Occipital lobe (tissue), 2 donors: ENCODE data around the gene DNAJB7. TPM values are rescaled to one million over a fixed set of nuclear protein-coding genes. Genes with fewer than 3 reads are reported as not detected.
A peak's percentile ranks its signal among the peaks of the same experiment; 100 is the strongest.
"Not testable (repeated sequence)": the region's sequence is repeated elsewhere in the genome, so short reads cannot be mapped to it uniquely, and the experiment has no call there.

Experiments
- DNase-seq: peaks from one replicate; lab custom pipeline; 2025; lab: John Stamatoyannopoulos, UW
- total RNA-seq: library from RNA; depleted of rRNA; stranded (reverse); fragments of >200 nt; gene quantifications from one replicate; pipeline ENCODE4 v1.2.3, GENCODE V29; 2014

Gene DNAJB7
- total RNA-seq = not detected

DNA sequence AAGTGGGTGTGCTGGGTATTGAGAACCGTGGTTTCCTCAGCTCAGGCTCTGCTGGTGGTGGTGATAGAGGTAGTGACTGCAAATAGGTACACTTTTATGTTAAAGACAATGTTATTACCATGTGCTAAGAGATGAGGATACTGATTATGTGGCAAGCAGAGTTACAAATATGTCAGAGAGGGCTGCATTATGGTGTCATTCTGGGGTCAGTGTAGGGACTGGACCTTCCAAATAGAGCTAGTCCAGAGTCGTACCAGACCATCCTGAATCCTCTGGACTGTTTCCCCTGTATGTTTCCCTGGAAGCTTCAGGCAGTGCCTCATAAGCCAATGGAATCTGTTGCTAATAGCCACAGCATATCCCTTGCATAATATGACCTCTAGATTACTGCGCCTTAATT is at the start of gene DNAJB7:
TSS of gene DNAJB7 (minus strand) at position 101 of the 400 bp plus-strand sequence. CDS start 119 bp downstream, outside the sequence.
- DNase-seq = no peak

DNA sequence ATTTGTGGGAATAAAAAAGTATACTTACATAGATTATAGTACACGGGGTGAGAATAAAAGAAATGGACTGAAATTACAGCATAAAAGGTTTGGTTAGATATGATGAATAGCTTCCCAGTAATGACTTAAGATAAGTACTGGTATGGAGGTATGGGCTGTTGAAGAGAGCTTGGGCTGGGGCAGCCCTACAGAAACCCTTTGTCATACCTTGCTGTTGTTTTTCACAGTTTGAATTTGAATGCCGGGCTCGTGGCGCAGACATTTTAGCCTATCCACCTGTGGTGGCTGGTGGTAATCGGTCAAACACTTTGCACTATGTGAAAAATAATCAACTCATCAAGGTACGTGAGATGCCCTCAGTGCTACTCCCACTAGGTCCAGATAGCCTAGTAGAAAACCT is 47.0 kb upstream of the DNAJB7 start:
- DNase-seq = no peak

DNA sequence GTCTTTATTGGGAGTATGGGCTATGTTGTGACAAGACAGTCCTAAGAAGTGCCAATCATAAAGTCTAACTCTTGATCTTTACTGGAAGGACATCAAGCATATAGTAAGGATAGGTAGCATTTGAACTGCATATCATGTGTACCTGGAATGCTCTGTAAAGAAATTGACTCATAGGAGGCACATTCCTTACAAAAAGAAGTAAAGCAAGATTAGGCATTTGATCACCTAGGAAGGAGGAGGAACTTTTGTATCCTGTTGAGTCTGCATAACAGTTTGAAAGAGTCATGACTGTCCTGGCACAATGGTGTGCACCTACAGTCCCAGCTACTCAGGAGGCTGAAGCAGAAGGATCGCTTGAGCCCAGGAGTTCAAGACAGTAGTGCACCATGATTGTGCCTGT is 42.2 kb upstream of the DNAJB7 start:
- no peak for DNase-seq

DNA sequence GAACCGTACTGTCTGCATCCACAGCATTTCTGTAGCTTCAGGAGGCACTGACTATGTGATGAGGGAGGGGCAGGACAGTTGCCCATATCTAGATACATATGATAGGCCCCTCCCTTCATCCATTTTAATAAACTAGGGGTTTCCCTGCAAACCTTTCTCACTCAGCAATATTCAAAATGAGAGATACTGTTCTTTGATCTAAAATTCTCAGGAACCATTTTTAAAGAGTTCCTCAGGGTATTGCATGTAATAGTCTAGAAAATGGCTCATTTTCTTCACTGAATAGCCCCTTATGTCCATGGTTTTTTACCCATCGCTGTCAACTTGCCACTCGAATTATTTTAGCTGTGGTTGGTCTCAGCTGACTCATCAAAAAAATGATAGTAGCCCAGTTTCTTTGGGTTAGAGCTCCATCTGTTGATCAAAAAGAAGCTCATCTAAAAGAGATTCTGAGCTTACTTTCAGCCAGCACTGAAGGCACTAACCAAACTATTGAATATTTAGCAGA is 37.0 kb upstream of the DNAJB7 start:
- DNase-seq = no peak

DNA sequence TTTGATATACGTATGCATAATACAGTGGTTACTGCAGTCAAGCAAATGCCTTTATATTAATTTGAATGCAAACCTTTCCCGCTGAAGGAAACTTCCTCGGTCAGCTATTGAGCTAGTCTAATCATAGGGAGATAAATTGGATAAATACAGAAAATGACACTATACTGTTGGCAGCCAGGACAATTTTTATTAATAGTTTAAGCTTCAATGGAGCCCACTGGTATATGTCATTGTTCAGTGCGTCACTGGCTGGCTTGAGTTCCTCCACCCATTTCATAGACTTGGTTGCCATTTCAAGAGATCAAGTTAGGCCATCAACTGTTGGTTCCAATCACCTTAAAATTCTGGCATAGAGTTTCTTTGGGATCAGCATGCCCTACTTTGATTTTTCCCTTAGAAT is 32.5 kb upstream of the DNAJB7 start:
- DNase-seq = no peak

DNA sequence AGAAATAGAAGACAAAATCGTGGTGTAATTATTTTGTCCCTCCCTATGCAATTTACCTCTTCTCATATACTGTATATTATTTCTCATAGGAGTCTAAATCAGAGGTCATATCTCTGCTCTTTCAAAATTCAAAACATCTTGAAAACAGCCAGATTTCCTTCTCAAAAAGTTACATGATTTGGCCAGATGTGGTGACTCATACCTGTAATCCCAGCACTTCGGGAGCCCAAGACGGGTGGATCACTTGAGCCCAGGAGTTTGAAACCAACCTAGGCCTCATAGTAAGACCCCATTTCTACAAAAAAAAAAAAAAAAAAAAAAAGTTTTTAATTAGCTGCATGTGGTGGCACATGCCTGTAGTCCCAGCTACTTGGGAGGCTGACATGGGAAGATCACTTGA is 29.0 kb upstream of the DNAJB7 start:
- no peak for DNase-seq

DNA sequence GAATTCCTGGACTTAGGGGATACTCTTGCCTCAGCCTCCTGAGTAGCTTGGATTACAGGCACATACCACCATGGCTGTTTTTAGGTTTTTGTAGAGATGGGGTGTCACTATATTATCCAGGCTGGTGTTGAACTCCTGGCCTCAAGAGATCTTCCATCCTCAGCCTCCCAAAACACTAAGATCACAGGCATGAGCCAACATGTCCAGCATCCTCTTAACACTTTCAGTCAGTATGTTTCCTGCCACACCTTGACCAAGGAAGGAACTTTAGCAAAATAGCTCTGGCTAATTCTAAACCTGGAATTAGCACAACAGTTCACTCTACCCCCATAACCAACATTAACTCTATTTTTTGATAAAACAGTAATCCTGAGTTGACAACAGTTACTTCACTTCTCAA is 27.2 kb upstream of the DNAJB7 start:
- DNase-seq = no peak

DNA sequence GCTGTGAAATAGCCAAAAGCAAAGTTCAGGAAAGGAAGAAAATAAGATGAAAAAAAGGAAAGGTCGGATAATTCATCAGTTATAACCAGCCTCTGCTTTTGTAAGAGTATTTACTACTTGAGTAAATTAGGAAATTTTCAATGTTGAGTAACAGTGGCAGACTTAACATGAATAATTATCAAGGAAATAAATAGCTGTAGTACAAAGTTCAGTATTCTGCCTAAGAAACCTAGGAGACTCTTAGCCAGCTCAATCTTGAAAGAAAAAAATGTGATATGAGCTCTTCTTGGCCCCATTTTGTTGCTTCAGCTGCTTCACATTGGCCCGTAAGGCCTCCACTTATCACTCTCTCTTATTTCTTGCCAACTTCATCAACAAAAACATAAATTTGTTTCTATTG is 17.0 kb upstream of the DNAJB7 start:
- DNase-seq = no peak

DNA sequence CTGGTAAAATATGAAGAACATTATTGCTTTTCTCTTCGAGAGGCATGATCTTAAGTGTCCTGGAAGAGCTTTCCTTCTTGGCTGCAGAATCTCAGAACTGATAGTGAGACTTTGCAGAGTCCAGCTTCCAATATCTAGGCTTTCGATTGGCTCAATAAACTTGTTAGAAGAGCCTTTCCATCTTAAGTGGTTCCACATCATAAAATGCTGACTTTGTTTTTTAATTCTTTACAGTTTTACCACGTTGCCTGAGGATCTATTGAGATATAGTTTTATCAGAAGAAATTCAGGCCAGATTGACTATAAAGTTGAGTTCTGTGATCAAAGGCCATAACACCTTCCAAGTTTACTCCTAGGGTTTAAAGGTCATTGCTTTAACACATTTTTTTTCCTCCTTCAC is 15.6 kb upstream of the DNAJB7 start:
- no peak for DNase-seq

DNA sequence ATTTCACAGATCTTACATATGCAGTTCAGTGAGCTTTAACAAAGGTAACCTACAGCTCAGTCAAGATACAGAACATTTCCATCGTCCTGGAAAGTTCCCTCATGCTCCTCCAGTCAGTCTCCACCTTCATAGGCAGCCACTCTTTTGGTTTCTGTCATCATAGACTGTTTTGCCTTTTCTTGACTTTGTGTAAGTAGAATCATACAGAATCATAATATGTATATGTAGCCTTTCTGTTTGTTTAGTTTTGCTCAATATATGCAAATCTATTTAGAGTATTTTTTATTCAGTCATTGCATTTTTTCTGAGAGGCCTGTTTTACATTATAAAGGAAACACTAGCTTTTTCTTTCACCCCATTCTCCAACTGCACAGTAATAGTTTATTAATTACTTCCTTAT is 15.0 kb upstream of the DNAJB7 start:
- DNase-seq = no peak

DNA sequence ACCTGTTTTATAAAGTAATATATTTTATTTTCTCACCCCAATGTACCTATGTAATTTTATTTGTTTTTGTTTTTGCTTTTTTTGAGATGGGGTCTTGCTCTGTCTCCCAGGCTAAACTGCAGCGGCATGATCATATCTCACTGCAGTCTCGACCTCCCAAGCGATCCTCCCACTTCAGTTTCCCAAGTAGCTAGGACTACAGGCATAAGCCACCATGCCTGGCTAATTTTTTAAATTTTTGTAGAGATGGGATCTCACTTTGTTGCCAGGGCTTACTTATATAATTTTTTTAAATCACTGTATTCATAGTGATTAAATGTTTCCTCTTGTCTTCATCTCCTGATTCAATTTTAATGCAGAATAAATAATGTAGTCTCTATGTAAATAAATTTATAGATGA is 13.2 kb upstream of the DNAJB7 start:
- no peak for DNase-seq

DNA sequence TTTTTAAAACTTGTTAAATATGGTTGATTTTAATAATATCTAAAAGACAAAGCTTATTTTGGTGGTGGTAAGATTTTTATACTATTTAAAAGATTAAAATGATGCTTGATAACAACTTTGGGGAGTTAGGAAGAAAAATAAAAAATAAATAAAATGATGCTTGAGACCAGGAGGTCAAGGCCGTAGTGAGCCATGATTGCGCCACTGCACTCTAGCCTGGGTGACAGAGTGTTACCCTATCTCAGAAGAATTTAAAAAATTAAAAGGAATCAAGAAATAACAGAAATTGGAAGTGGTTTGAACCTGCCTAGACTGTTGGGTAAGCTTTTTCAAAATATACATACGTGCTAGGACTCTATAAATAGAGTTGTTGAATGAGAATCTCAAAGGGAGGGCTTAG is 12.1 kb upstream of the DNAJB7 start:
- no peak for DNase-seq

DNA sequence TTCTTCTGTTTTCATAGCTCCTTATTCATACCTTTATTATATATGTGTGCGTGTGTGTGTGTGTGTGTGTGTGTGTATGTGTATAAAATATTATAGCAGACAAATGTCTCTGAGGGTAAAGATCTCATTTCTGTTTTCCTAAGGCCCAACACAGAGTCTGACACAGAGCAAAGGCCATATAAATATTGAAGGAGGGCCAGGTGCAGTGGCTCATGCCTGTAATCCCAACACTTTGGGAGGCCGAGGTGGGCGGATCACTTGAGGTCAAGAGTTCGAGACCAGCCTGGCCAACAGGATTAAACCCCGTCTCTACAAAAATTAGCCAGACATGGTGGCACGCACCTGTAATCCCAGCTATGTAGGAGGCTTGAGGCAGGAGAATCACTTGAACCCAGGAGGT is 6.5 kb upstream of the DNAJB7 start:
- DNase-seq = not testable (repeated sequence)

DNA sequence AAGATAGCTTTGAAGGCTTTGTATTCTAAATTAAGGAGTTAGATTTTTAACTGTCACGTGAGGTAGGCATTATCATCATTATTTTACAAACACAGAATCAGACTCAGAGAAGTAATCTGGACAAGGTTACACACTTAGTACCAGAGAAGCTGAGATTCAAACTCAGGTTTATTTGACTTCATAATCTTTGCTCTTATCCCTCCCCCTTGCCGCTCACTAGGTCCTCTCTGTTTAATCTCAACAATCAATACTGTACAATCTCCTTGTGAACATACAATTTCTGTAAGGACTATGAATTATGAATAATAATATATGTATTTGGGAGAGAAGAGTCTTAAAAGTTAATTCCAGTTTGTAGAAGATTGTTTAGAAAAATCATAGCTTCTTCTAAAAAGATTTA is 5.2 kb upstream of the DNAJB7 start:
- DNase-seq = no peak

DNA sequence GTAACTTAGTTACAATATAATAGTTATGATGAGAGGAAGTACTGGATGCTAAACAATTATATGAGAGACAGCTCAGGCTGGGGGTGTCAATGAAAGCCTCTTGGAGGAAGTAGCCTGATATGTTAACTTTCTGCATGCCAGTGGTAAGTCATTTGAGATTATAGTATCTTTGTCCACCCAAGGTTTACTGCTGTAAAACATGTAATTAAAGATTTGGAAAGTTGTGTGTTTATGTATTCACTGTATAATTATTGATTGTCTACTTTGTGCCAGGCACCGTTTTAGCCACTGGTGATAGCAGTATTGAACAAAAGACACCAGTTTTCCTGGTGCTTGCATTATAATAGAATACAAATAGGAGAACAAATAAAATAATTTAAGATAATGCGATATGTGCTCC is 624 bp upstream of the DNAJB7 start:
- no peak for DNase-seq

DNA sequence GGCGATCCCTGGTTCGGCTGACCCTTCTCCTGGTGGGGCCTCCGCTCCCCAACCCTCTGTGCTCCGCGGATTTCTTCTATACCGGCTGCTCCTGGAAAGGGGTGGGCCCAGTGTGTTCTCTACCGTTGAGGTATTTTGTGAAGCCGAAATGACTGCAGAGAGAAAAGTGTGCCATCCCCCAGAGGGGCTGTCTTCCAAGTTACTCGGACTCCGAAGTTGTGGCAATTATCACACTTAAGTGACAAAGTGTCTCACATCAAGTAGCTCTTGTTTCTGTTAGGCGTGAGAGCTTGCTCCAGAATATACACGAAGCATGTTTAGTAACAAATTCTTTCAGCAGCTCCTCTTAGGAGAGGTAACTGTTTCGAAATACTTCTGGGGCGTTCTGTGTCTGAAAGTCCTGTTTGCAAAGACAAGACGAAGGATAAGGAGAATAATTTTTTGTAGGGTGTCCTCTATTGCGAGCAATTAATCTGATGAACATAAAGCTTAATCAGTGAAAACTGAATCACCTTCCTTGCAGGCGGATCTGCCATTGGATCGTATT is 4.5 kb downstream of the DNAJB7 start:
- DNase-seq = no peak

DNA sequence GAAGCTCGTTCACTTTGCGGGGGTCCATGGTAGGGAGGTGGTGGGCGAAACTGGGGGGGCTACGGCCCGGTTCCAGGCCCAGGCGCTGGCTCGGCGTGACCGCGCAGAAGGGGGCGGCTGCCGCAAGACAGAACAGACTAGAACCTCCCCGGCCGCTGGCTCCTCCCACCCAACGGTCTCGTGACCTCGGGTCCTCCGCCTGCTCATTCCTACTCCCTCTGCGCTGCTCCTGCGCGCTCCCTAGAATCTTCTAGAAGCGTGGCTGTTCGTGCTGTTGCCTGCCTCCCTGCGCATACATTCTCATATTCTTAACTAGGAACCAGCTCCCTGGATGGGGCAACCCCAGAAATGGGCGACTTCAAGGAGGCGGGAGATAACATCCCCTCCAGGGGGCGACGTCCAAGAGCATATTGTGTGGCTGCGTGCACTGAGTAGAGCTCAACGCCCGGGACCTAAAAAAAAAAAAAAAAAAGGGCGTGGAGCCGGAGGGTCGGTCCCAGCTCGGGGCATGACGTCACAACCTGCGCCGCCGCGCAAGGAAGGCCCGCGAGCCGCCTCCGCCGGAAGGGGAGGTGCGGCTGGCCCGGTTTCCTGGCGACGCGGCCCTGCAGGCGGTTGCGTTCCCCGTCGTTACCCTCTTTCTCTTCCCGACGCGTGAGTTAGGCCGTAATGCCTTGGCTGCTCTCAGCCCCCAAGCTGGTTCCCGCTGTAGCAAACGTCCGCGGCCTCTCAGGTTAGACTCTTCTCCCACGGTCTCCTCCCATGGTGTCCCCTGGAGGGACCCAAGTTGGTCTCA is 5.2 kb downstream of the DNAJB7 start, which contains the start of the genes ST13 and XPNPEP3:
TSS of gene ST13 (minus strand) at position 127 of the 796 bp plus-strand sequence. CDS start at position 28, 99 bp downstream.
TSS of gene XPNPEP3 (plus strand) at position 636 of the 796 bp plus-strand sequence. CDS start at position 670, 34 bp downstream.
- DNase-seq = peak; percentile 92

DNA sequence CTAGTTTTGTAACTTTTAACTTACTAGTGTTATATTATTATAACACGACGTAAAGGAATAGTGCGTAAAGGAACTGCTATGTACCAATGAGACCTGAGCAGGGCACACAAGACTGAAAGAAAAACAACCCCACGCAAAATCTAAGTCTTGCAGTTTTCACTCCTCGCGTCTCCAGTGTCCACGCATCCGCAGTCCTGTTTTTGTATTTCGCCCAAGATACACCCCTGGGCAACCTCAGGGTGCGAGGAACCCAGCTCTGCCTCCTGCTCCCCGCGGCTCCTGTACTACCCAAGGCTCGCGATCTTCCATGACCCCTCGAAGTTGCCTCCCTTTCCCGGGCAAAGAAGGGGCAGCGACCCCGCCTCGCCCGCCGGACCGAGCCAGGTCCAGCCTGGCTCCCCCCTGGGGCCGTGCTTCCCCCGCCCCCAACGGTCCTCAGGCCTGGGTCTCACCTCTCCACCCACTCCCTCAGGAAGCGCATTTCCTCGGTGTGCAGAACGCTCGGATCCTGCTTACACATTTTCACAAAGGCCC is 5.9 kb downstream of the DNAJB7 start:
- DNase-seq = peak; percentile 14

DNA sequence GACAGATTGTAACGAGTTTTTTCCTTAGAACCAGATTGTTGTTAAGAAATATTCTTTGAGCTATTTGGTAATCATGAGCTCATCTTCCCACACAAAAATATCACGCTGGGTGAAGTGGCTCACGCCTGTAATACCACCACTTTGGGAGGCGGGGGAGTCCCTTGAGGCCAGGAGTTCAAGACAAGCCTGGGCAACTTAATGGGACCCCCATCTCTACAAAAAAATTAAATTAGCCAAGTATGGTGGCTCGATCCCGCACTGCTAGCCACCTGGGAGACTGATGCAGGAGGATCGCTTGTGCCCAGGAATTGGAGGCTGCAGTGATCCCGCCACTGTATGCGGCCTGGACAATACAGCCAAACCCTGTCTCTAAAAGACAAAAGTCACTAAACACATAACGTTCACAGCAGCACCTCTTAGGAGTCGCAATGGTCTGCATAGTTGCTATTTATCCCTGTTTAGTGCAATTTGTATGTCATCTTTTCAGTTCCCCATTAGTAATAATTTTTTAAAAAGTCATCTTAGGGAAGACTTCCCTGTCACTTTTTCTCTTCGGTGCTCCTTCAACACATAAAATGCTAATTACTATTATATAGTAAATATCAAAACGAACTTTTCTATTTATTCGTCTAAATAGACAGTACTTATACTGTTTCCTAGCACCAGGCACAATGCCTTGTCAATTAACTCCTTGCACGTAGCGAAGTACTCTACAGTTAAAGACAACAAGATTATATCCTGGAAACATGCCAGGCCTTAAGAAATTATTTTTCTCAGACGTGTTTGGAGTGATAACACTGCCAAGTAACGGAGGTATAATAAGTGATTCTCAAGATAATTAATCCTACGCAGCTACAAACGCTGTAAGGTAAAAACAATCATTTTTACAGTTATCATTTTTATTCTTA is 6.6 kb downstream of the DNAJB7 start:
- DNase-seq = no peak

DNA sequence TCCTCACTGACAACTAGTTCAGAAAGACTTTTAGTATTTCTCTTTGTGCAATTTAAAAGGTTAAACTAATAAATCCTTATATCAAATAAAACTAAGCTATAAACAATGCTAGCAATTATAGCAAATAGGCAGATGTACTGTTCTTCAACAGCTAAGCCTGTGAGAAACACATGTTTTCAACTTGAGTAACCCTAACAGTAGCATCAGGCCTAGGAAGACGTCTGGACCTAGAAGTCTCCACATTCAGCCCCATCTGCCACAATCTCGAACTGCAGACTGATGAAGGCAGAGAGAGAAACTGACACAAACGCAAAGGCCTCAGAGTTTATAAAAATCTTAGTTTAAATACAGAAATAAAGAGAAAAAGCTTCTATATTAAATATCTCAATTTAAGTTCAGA is 8.0 kb downstream of the DNAJB7 start:
- no peak for DNase-seq

DNA sequence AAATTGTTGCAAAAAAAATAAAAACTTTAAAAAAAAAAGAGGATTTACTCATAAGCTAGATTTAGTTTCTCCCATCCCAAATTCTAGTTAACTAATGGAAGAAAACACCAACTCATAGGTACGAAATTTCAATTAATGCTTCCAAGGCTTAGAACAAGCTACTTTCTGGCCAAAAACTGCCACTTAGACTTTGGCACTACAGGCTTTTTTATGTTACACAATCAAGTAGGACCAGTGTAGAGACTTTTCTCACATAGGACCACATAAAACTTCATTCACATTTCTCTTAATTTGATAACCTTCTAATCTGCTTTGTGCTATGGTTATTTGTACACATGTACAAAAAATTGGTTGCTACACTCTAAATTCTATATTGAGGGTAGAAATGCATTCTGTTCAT is 8.6 kb downstream of the DNAJB7 start:
- DNase-seq = no peak

DNA sequence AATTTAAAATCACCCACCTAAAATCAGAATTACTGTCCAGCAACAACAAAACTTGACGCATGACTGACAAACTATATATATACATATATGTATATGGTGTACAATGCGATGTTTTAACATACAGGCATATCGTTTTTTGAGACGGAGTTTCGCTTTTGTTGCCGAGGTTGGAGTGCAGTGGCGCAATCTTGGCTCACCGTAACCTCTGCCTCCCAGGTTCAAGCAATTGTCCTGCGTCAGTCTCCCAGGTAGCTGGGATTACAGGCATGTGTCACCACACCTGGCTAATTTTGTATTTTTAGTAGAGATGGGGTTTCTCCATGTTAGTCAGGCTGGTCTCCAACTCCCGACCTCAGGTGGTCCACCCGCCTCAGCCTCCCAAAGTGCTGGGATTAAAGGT is 16.1 kb downstream of the DNAJB7 start:
- not testable (repeated sequence) for DNase-seq
